ENCODE measurements around the gene RFTN1.

- TF ChIP-seq CTCF (IDR thresholded peaks at IDR 0.05), result no peak
- TF ChIP-seq EZH2 (IDR thresholded peaks at IDR 0.05; ENCODE audit: borderline replicate concordance, insufficient read depth, low read depth, low read length, poor library complexity, severe bottlenecking), result no peak
Observed at GRCh38 chr3:16423298-16423697, 90.2 kb downstream of the RFTN1 start.
